ENCODE measurements around the gene AGPAT1. TPM values are rescaled to one million over a fixed set of nuclear protein-coding genes. Genes with fewer than 3 reads are reported as not detected.

Gene AGPAT1
- total and polyA plus RNA-seq, 2 experiments from 2014 or later: 39.8 to 82.1 TPM

DNA sequence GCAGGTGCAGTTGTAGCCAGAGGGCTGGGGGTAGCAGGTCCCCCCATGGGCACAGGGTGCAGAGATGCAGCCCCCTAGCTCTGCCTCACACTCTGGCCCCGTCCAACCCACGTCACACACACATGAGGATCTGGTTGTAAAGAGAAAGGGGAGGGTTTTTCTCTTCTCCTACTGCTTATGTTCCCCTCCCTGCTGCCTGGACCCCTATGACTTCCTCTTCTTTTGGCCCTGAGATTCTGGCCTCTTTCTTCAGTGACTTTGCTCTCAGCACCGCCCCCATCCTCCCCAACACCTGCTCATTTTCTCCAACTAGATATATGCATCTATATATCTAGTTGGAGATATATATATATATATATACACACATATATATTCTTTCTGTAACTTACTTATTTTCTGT lies 38.2 kb upstream of the AGPAT1 start:
- H3K79me2 ChIP-seq (replicated peaks; ENCODE audit: insufficient read depth): no peaks in the 10 kb centered on the region
- H3K4me1 ChIP-seq (ENCODE audit: insufficient read depth): no peaks in the 10 kb centered on the region
- no peak for TF ChIP-seq NANOG (IDR thresholded peaks at IDR 0.05; ENCODE audit: borderline replicate concordance)
- TF ChIP-seq, protein P1, sequence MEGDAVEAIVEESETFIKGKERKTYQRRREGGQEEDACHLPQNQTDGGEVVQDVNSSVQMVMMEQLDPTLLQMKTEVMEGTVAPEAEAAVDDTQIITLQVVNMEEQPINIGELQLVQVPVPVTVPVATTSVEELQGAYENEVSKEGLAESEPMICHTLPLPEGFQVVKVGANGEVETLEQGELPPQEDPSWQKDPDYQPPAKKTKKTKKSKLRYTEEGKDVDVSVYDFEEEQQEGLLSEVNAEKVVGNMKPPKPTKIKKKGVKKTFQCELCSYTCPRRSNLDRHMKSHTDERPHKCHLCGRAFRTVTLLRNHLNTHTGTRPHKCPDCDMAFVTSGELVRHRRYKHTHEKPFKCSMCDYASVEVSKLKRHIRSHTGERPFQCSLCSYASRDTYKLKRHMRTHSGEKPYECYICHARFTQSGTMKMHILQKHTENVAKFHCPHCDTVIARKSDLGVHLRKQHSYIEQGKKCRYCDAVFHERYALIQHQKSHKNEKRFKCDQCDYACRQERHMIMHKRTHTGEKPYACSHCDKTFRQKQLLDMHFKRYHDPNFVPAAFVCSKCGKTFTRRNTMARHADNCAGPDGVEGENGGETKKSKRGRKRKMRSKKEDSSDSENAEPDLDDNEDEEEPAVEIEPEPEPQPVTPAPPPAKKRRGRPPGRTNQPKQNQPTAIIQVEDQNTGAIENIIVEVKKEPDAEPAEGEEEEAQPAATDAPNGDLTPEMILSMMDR (conservative IDR thresholded peaks at IDR 0.05; ENCODE audit: low read depth in 2 of 2): no peak
- TF ChIP-seq POLR2AphosphoS5 (IDR thresholded peaks at IDR 0.05; ENCODE audit: low read depth): no peak
- no peak for TF ChIP-seq CREB1 (CRISPR knock-in tag; IDR thresholded peaks at IDR 0.05; ENCODE audit: low read depth)
- TF ChIP-seq EZH2phosphoT487 (IDR thresholded peaks at IDR 0.05; ENCODE audit: unreplicated experiment): no peak
- TF ChIP-seq JUNB (IDR thresholded peaks at IDR 0.05; ENCODE audit: unreplicated experiment): no peak
- TF ChIP-seq STAT1 (IDR thresholded peaks at IDR 0.05; ENCODE audit: unreplicated experiment): no peak
- TF ChIP-seq, protein P2, sequence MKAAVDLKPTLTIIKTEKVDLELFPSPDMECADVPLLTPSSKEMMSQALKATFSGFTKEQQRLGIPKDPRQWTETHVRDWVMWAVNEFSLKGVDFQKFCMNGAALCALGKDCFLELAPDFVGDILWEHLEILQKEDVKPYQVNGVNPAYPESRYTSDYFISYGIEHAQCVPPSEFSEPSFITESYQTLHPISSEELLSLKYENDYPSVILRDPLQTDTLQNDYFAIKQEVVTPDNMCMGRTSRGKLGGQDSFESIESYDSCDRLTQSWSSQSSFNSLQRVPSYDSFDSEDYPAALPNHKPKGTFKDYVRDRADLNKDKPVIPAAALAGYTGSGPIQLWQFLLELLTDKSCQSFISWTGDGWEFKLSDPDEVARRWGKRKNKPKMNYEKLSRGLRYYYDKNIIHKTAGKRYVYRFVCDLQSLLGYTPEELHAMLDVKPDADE (IDR thresholded peaks at IDR 0.05): no peak
- no peak for TF ChIP-seq ZNF462 (CRISPR knock-in tag; IDR thresholded peaks at IDR 0.05)
- DNase-seq (ENCODE audit: low spot score): no peak
- no peak overlapping the region for H3K4me2 ChIP-seq
- Mint-ChIP-seq H3K4me1 (no peaks in the 10 kb centered on the region), H3K27me3 (ENCODE audit: insufficient read depth, low read depth, poor library complexity) (peaks cover 12% of the 10 kb centered on the region), H3K4me3 (no peak overlapping the region), H3K9me3 (no peaks in the 10 kb centered on the region; the same call in 2 of the 3 replicates), H3K27ac (no peak overlapping the region), H3K36me3 (ENCODE audit: low read depth) (no peaks in the 10 kb centered on the region)
- H2AFZ ChIP-seq: no peak overlapping the region
- H3K36me3 ChIP-seq (ENCODE audit: insufficient read depth): no peaks in the 10 kb centered on the region
- H3K4me3 ChIP-seq: no peak overlapping the region
- 0 out of 2 replicates have a peak, but pooled peaks cover 3% of the 10 kb centered on the region for H3K9me2 ChIP-seq (ENCODE audit: insufficient read depth)
- H4K20me1 ChIP-seq (replicated peaks; ENCODE audit: insufficient read depth): no peaks in the 10 kb centered on the region
- H3K27ac ChIP-seq (ENCODE audit: low read depth): no peak overlapping the region
- no peaks in the 10 kb centered on the region for H3K27me3 ChIP-seq (ENCODE audit: insufficient read depth)
- H3F3A ChIP-seq (replicated peaks; ENCODE audit: low read depth): no peaks in the 10 kb centered on the region
- no peak for ATAC-seq

Measured in GM23338 (cell line).